ENCODE data around the gene AFAP1. TPM values are rescaled to one million over a fixed set of nuclear protein-coding genes. Genes with fewer than 3 reads are reported as not detected.

AFAP1 gene
- total and polyA plus RNA-seq, 2 of the 4 experiments (the other 2 are of a cell fraction), result 48.2 to 80.9 TPM

DNA sequence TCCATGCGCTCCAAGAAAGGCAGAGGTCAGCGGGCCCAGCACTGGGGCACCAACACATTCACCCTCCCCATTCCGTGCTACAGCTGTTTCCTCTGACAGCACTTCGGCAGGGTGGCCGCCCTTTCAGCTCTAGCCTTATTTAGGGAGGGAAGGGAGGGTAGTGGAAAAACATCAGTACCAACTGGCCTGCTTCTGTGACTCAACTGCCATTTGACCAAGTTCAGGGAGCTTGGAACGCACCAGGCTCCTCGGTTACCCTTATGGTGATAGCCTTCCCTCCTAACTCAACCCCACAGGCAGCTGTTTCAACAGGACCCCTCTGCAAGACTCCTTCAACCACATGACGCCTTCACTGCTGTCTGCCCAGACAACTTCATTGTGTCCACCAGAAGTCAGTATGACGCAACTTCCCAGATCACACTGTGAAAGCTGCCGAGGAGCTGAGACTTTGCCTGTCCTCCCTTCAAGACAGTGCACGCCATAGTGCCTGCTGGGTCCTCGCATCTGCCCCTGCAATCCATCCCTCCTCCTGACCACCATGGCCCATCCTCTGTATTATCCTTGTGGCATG lies 132.2 kb downstream of the AFAP1 start:
- in situ Hi-C loops (cut with MboI; ENCODE audit: low sequenced_read_pairs), result no loop called here
- Histone ChIP-seq H2AK5ac (ENCODE audit: low read depth, low read length) (peak overlapping the region; percentile 92), H2BK20ac (ENCODE audit: low read depth, low read length) (peak overlapping the region; percentile 77), H3K56ac (ENCODE audit: extremely low read depth, insufficient read depth, low read length) (peak overlapping the region; percentile 16; the same call in 1 of the 2 replicates), H3K4me3 (ENCODE audit: insufficient read depth, low read depth, low read length) (no peak overlapping the region), H3K4me1 (ENCODE audit: control insufficient read depth, insufficient read depth, low read length) (peaks cover 50% of the 10 kb centered on the region), H4K20me1 (ENCODE audit: insufficient read depth, low read length) (peaks cover 10% of the 10 kb centered on the region; the same call in 1 of the 2 replicates), H3K23ac (ENCODE audit: low read depth, low read length) (peak overlapping the region; percentile 52; the same call in 1 of the 2 replicates), H2BK120ac (ENCODE audit: low read depth, low read length) (peak overlapping the region; percentile 82; the same call in 1 of the 2 replicates), H3K4me2 (ENCODE audit: low read depth, low read length) (no peak overlapping the region), H3K27me3 (ENCODE audit: control insufficient read depth, insufficient read depth, low read length) (no peaks in the 10 kb centered on the region), H3K18ac (ENCODE audit: low read depth, low read length) (peak overlapping the region; percentile 75), H2AK9ac (replicated peaks; ENCODE audit: low read depth, low read length, poor library complexity) (peak overlapping the region; percentile 17), H2BK5ac (ENCODE audit: low read depth, low read length, poor library complexity, severe bottlenecking) (peak overlapping the region; percentile 65), H4K5ac (ENCODE audit: low read depth, low read length) (peak overlapping the region; percentile 68), H4K91ac (ENCODE audit: insufficient read depth, low read depth, low read length) (peak overlapping the region; percentile 71), H2AFZ (replicated peaks; ENCODE audit: low read length, poor library complexity) (peak overlapping the region; percentile 15), H3K36me3 (ENCODE audit: control insufficient read depth, insufficient read depth, low read length) (peaks cover 43% of the 10 kb centered on the region), H3K27ac (ENCODE audit: insufficient read depth, low read length) (peak overlapping the region; percentile 74), H2BK15ac (ENCODE audit: low read depth, low read length) (peak overlapping the region; percentile 27; the same call in 1 of the 3 replicates), H3K14ac (replicated peaks; ENCODE audit: low read depth, low read length) (peak overlapping the region; percentile 27), H3K9me3 (ENCODE audit: control insufficient read depth, insufficient read depth, low read length) (peaks cover 12% of the 10 kb centered on the region), H3K9me1 (ENCODE audit: insufficient read depth, low read length) (peaks cover 30% of the 10 kb centered on the region), H3K9ac (ENCODE audit: low read depth, low read length) (no peak overlapping the region), H4K8ac (ENCODE audit: low read depth in 2 of 2, low read length in 2 of 2) (peak overlapping the region; percentile 20 to 75; a peak in 3 of 4 replicates), H3K4ac (ENCODE audit: low read depth, low read length) (peak overlapping the region; percentile 77), H3K79me1 (ENCODE audit: low read depth in 1 of 2, low read length in 2 of 2) (peaks cover 36 to 84% of the 10 kb centered on the region in 2 experiments)
- intact Hi-C loops (cut with micrococcal nuclease), result no loop called here
- ATAC-seq (ENCODE audit: low read depth), result no peak
- no peak for DNase-seq
- ChIA-PET POLR2A (ENCODE audit: unreplicated experiment) (no interaction called here), CTCF (no interaction called here)
- 67% methylated on average over 5 of the region's 12 CpGs; no CpG with 5 or more reads in 1 of the 2 experiments for WGBS, 2 experiments (ENCODE audit: extremely low coverage in 2 of 2, insufficient read length in 1 of 2)
- TF ChIP-seq, protein P1, sequence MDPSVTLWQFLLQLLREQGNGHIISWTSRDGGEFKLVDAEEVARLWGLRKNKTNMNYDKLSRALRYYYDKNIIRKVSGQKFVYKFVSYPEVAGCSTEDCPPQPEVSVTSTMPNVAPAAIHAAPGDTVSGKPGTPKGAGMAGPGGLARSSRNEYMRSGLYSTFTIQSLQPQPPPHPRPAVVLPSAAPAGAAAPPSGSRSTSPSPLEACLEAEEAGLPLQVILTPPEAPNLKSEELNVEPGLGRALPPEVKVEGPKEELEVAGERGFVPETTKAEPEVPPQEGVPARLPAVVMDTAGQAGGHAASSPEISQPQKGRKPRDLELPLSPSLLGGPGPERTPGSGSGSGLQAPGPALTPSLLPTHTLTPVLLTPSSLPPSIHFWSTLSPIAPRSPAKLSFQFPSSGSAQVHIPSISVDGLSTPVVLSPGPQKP (IDR thresholded peaks at IDR 0.05; ENCODE audit: borderline replicate concordance, low read depth, low read length), result no peak
- peak; percentile 91 for TF ChIP-seq CEBPB (IDR thresholded peaks at IDR 0.05; ENCODE audit: low read depth, low read length)
- TF ChIP-seq NFE2L2 (IDR thresholded peaks at IDR 0.05; ENCODE audit: low read depth, low read length), result no peak
- TF ChIP-seq BHLHE40 (IDR thresholded peaks at IDR 0.05; ENCODE audit: low read depth, low read length), result no peak
- no peak for TF ChIP-seq FOS (IDR thresholded peaks at IDR 0.05; ENCODE audit: low read depth, low read length)
- dilution Hi-C loops (cut with HindIII; ENCODE audit: low sequenced_read_pairs, unreplicated experiment), result no loop called here
- BruUV-seq (replicated peaks), result no TSS peak

Data from IMR-90 (cell line).